Smooth muscle cell (in vitro differentiated cells): ENCODE results near the gene LYRM9. TPM values are rescaled to one million over a fixed set of nuclear protein-coding genes. Genes with fewer than 3 reads are reported as not detected.

Experiments used
- DNase-seq: peaks from one replicate; lab custom pipeline; 2025; ENCODE audit not compliant: unreplicated experiment; lab: John Stamatoyannopoulos, UW
- H2AFZ ChIP-seq: fragments of 200-600 bp; sonication (generic); 2 replicates; pipeline ENCODE4 v1.6.0; 2016; ENCODE audit warnings: antibody characterized with exemption, low read depth, mild to moderate bottlenecking
- H3F3A ChIP-seq: fragments of 200-600 bp; sonication (generic); 2 replicates; pipeline ENCODE4 v1.6.0; 2017; ENCODE audit warnings: antibody characterized with exemption, low read depth
- H3K27ac ChIP-seq: fragments of 200-600 bp; sonication (generic); 2 replicates; pipeline ENCODE4 v1.5.1; 2016; ENCODE audit warnings: low read depth, mild to moderate bottlenecking
- H3K27me3 ChIP-seq: fragments of 200-600 bp; sonication (generic); 2 replicates; pipeline ENCODE4 v1.6.1; 2016; ENCODE audit warnings: low read depth, mild to moderate bottlenecking
- H3K36me3 ChIP-seq: fragments of 200-600 bp; sonication (generic); 2 replicates; pipeline ENCODE4 v1.5.1; 2016; ENCODE audit warnings: low read depth
- H3K4me1 ChIP-seq: fragments of 200-600 bp; sonication (generic); 2 replicates; pipeline ENCODE4 v1.5.1; 2016; ENCODE audit warnings: low read depth
- H3K4me2 ChIP-seq: fragments of 200-600 bp; sonication (generic); 2 replicates; pipeline ENCODE4 v1.6.0; 2016; ENCODE audit warnings: mild to moderate bottlenecking
- H3K4me3 ChIP-seq: fragments of 200-600 bp; sonication (generic); 2 replicates; pipeline ENCODE4 v1.5.1; 2016; ENCODE audit warnings: mild to moderate bottlenecking
- H3K79me2 ChIP-seq: fragments of 200-600 bp; sonication (generic); 2 replicates; pipeline ENCODE4 v1.6.0; 2016; ENCODE audit warnings: low read depth, mild to moderate bottlenecking
- H3K9ac ChIP-seq: fragments of 200-600 bp; sonication (generic); 2 replicates; pipeline ENCODE4 v1.6.0; 2016; ENCODE audit warnings: low read depth
- H3K9me3 ChIP-seq: fragments of 200-600 bp; sonication (generic); replicated peaks from 2 replicates; pipeline ENCODE4 v1.5.1; 2016; ENCODE audit warnings: low read depth
- H4K20me1 ChIP-seq: fragments of 200-600 bp; sonication (generic); 2 replicates; pipeline ENCODE4 v1.6.0; 2016; ENCODE audit warnings: low read depth
- whole genome bisulfite sequencing: methylation state at CpG from one replicate; pipeline ENCODE4 v1.1.7; 2016; ENCODE audit warnings: low lambda C conversion rate; 5-methylcytosine and 5-hydroxymethylcytosine counted together
- polyA plus RNA-seq: library from polyadenylated mRNA; unstranded; fragments of >200 nt; fragmentation: Nextera tagmentation; extraction: Ambion mirVana; gene quantifications from 2 replicates; pipeline ENCODE4 v1.2.1, GENCODE V29; 2016
- total RNA-seq: library from RNA; depleted of rRNA; stranded (reverse); fragments of >200 nt; gene quantifications from 2 replicates; pipeline ENCODE4 v1.2.3, GENCODE V29; 2014
- TF ChIP-seq, protein P1 (sequence below): fragments of 200-600 bp; sonication (generic); IDR thresholded peaks from 2 replicates; pipeline ENCODE4 v1.5.1; 2017; ENCODE audit warnings: borderline replicate concordance, mild to moderate bottlenecking, antibody characterized with exemption; ENCODE audit not compliant: insufficient read depth, poor library complexity, severe bottlenecking

Gene LYRM9
- total and polyA plus RNA-seq, 2 experiments from 2014 or later: 10.6 to 11.4 TPM

DNA sequence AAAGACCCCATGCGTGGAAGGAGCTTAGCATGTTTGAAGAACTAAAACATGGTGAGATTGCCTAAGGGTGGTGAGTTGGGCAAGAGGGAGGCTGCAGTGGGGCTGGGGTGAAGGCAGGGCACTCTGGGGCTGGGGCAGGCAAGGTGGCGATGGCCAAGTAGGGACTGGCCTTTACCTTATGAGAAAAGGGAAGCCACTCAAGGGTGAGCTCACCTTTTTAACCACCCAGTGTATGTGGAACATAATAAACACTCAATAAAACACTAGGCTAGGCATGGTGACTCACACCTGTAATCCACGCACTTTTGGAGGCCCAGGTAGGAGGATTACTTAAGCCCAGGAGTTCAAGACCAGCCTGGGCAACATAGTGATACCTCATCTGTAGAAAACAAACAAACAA is 37.7 kb downstream of the LYRM9 start:
- Histone ChIP-seq H3K4me2 (no peak overlapping the region), H3K9ac (no peak overlapping the region), H3K36me3 (no peaks in the 10 kb centered on the region), H3K4me3 (no peak overlapping the region), H3K79me2 (no peaks in the 10 kb centered on the region), H3F3A (no peaks in the 10 kb centered on the region), H2AFZ (no peak overlapping the region), H3K9me3 (no peaks in the 10 kb centered on the region), H3K4me1 (peaks cover 5% of the 10 kb centered on the region), H3K27me3 (peaks cover 13% of the 10 kb centered on the region), H3K27ac (no peak overlapping the region), H4K20me1 (no peaks in the 10 kb centered on the region)
- TF ChIP-seq, protein P1, sequence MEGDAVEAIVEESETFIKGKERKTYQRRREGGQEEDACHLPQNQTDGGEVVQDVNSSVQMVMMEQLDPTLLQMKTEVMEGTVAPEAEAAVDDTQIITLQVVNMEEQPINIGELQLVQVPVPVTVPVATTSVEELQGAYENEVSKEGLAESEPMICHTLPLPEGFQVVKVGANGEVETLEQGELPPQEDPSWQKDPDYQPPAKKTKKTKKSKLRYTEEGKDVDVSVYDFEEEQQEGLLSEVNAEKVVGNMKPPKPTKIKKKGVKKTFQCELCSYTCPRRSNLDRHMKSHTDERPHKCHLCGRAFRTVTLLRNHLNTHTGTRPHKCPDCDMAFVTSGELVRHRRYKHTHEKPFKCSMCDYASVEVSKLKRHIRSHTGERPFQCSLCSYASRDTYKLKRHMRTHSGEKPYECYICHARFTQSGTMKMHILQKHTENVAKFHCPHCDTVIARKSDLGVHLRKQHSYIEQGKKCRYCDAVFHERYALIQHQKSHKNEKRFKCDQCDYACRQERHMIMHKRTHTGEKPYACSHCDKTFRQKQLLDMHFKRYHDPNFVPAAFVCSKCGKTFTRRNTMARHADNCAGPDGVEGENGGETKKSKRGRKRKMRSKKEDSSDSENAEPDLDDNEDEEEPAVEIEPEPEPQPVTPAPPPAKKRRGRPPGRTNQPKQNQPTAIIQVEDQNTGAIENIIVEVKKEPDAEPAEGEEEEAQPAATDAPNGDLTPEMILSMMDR: no peak
- 99% methylated on average over 3 of the region's 3 CpGs for WGBS
- no peak for DNase-seq

DNA sequence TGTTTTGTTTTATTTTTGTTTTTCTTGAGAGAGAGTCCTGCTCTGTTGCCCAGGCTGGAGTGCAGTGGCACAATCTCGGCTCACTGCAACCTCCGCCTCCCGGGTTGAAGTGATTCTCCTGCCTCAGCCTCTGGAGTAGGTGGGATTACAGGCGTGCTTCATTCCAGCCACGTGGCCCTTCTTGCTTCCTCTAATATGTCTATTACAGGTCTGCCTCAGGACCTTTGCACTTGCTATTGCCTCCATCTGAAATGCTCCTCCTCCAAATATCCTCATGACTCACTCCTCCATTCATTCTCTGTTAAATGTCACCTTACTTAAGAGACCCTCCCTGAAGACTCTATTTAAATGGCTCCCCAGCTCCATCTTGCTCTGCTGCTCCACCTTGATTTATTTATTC is 39.0 kb downstream of the LYRM9 start:
- H3K4me2 ChIP-seq: no peak overlapping the region
- H4K20me1 ChIP-seq: no peaks in the 10 kb centered on the region
- no peaks in the 10 kb centered on the region for H3K9me3 ChIP-seq
- no peak for DNase-seq
- TF ChIP-seq, protein P1: no peak
- H3F3A ChIP-seq: no peaks in the 10 kb centered on the region
- no peak overlapping the region for H3K4me3 ChIP-seq
- peaks cover 13% of the 10 kb centered on the region for H3K27me3 ChIP-seq
- no peaks in the 10 kb centered on the region for H3K79me2 ChIP-seq
- peaks cover 5% of the 10 kb centered on the region for H3K4me1 ChIP-seq
- no peak overlapping the region for H3K9ac ChIP-seq
- H3K27ac ChIP-seq: no peak overlapping the region
- 87% methylated on average over 5 of the region's 5 CpGs for WGBS
- no peak overlapping the region for H2AFZ ChIP-seq
- no peaks in the 10 kb centered on the region for H3K36me3 ChIP-seq

DNA sequence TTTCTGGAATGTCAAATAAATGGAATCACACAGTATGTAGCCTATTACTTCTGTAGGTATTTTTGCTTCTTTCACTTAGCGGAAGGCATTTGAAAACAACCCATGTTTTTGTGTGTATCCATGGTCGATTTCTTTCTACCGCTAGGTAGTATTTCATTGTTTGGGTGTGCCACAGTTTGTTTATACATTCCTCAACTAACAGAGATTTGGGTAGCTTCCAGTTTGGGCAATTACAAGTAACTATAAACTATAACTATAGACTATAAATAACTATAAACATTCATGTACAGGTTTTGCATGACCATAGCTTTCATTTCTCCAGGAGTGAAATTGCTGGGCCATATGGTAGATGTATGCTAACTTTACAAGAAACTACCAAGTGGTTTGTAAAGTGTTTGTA is 40.1 kb downstream of the LYRM9 start:
- no peaks in the 10 kb centered on the region for H3K79me2 ChIP-seq
- no peak for DNase-seq
- peaks cover 5% of the 10 kb centered on the region for H3K4me1 ChIP-seq
- H3K36me3 ChIP-seq: no peaks in the 10 kb centered on the region
- H3K4me3 ChIP-seq: no peak overlapping the region
- no peak overlapping the region for H3K9ac ChIP-seq
- peaks cover 18% of the 10 kb centered on the region for H3K27me3 ChIP-seq
- no peaks in the 10 kb centered on the region for H3F3A ChIP-seq
- H4K20me1 ChIP-seq: no peaks in the 10 kb centered on the region
- TF ChIP-seq, protein P1: no peak
- no peak overlapping the region for H3K27ac ChIP-seq
- H3K4me2 ChIP-seq: no peak overlapping the region
- H2AFZ ChIP-seq: no peak overlapping the region
- H3K9me3 ChIP-seq: no peaks in the 10 kb centered on the region
- 95% methylated on average over 3 of the region's 3 CpGs for WGBS

GRCh38 chr17:27849474-27850185 is 43.5 kb downstream of the LYRM9 start:
- no peak for DNase-seq
- no peak overlapping the region for H2AFZ ChIP-seq
- H3K36me3 ChIP-seq: no peaks in the 10 kb centered on the region
- no peaks in the 10 kb centered on the region for H4K20me1 ChIP-seq
- 72% methylated on average over 9 of the region's 9 CpGs for WGBS
- no peak overlapping the region for H3K4me3 ChIP-seq
- no peaks in the 10 kb centered on the region for H3K4me1 ChIP-seq
- no peak overlapping the region for H3K4me2 ChIP-seq
- H3K79me2 ChIP-seq: no peaks in the 10 kb centered on the region
- H3K27ac ChIP-seq: no peak overlapping the region
- TF ChIP-seq, protein P1: no peak
- no peaks in the 10 kb centered on the region for H3K9me3 ChIP-seq
- no peak overlapping the region for H3K9ac ChIP-seq
- H3K27me3 ChIP-seq: peaks cover 18% of the 10 kb centered on the region
- H3F3A ChIP-seq: no peaks in the 10 kb centered on the region
